Measurements from ENCODE around the gene TCF3.

TCF3 gene

GRCh38 chr19:1580957-1581356, 71.5 kb downstream of the TCF3 start:
- no peak for DNase-seq (ENCODE audit: low read depth)

GRCh38 chr19:1580382-1580781, 72.0 kb downstream of the TCF3 start:
- DNase-seq (ENCODE audit: low read depth) = no peak

GRCh38 chr19:1579222-1579621, 73.2 kb downstream of the TCF3 start:
- DNase-seq (ENCODE audit: low read depth) = no peak

- DNase-seq (ENCODE audit: low read depth) = no peak
Observed at GRCh38 chr19:1577929-1578618, 74.3 kb downstream of the TCF3 start.

GRCh38 chr19:1577090-1577928, 75.1 kb downstream of the TCF3 start:
- DNase-seq (ENCODE audit: low read depth) = no peak

- no peak for DNase-seq (ENCODE audit: low read depth)
Observed at GRCh38 chr19:1576242-1577089, 75.9 kb downstream of the TCF3 start.

- DNase-seq (ENCODE audit: low read depth) = no peak
Observed at GRCh38 chr19:1575323-1576241, 76.8 kb downstream of the TCF3 start.

- no peak for DNase-seq (ENCODE audit: low read depth)
Observed at GRCh38 chr19:1574354-1575136, 77.9 kb downstream of the TCF3 start.

- DNase-seq (ENCODE audit: low read depth) = no peak
Observed at GRCh38 chr19:1572795-1573194, 79.6 kb downstream of the TCF3 start.

- DNase-seq (ENCODE audit: low read depth) = no peak
Observed at GRCh38 chr19:1571358-1571757, 81.1 kb downstream of the TCF3 start.

- no peak for DNase-seq (ENCODE audit: low read depth)
Observed at GRCh38 chr19:1570836-1571235, 81.6 kb downstream of the TCF3 start.

- DNase-seq (ENCODE audit: low read depth) = no peak
Observed at GRCh38 chr19:1569997-1570396, 82.4 kb downstream of the TCF3 start.

- peak; percentile 81 for DNase-seq (ENCODE audit: low read depth)
Observed at GRCh38 chr19:1568320-1569019, 83.9 kb downstream of the TCF3 start, which contains the start of gene MEX3D. MEX3D (minus strand) TSS chr19:1568325; CDS start chr19:1568058, 267 bp downstream.

GRCh38 chr19:1567848-1568227, 84.6 kb downstream of the TCF3 start:
- DNase-seq (ENCODE audit: low read depth) = no peak

- DNase-seq (ENCODE audit: low read depth) = no peak
Observed at GRCh38 chr19:1567116-1567847, 85.1 kb downstream of the TCF3 start.

- DNase-seq (ENCODE audit: low read depth) = no peak
Observed at GRCh38 chr19:1566392-1567115, 85.9 kb downstream of the TCF3 start.

GRCh38 chr19:1563251-1563650, 89.2 kb downstream of the TCF3 start:
- no peak for DNase-seq (ENCODE audit: low read depth)

GRCh38 chr19:1561236-1561842, 91.1 kb downstream of the TCF3 start:
- DNase-seq (ENCODE audit: low read depth) = no peak

Measured in T follicular helper cell (primary cell).